ENCODE data around the gene TNNI3K.

The TNNI3K gene

DNA sequence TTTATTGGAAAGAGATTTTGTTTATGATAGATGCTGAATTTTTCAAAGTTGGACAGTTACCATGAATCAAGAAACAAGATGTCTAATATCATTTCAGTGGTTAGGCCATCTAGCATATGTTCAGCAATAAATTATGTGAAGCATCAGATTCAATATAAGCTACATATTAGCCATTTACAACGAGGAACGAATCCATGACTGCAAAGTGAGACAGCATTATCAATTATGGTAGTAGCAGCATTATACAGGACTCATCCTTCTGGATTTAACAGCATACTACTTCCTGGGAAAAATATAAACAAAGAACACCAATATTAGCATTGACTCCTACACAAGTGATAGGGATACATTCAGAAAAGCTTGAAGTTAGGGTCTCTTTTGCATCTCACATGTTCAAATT lies 218.1 kb downstream of the TNNI3K start:
- no peak for DNase-seq

DNA sequence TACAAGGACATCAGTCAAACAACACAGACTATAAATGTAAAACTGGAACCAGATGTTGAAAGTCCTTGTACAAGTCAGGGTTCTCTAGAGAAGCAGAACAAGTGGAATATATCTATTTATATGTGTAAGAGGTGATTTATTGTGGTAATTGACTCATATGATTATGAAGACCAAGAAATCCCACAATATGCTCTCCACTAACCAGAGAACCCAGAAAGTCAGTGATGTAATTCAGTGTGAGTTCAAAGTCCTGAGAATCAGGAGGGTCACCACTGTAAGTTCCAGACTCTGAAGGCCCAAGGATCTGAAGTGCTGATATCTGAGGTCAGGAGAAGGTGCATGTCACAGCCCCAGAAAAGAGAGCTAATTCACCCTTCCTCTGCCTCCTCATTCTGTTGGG lies 220.2 kb downstream of the TNNI3K start:
- DNase-seq = no peak

DNA sequence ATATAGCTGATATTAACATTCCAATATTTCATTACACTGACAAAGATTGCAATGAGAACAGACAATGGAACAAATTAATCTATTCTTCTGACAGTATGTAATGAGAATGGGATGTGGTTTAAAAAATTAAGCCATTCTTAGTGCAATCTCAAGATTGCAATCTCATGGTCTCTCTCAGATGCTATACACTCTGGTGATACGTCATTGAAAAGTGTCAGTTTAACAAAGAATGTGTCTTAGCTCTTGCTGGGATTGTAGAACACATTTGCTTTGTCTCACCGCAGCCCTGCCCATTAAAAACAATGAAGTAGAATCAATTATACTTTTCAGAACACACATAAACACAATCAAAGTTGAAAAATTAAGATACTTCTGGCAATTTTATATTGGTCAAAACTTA lies 222.1 kb downstream of the TNNI3K start:
- no peak for DNase-seq

DNA sequence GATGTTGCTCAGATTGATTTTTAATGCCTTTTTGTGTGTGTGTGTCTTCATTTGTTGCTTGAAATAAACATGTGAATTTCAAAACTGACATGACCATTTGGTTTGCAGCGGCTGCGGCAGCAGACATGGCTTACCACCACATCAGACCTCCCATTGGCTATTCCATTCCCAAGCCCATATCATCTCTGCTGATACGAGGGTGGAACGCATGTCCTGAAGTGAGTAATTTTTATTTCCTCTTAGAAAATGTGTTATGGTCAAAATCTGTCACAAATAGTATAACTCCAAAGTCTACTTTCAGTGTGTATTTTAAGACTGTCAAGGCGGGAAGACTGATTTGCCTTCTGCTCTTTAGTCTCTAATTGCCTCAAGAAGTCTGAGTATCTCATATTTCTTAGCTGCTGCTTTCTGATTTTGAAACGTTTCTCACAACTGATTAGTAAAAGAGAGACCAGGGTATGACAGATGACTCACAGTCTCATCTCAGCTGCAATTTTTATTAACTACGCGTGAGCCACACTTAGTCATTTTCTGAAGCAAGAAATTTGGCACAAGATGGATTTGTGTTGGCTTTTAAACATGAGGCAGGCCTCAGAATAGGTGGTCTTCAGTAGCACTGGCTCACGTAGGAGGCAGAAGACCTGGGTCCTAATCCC lies 228.3 kb downstream of the TNNI3K start:
- DNase-seq = no peak

DNA sequence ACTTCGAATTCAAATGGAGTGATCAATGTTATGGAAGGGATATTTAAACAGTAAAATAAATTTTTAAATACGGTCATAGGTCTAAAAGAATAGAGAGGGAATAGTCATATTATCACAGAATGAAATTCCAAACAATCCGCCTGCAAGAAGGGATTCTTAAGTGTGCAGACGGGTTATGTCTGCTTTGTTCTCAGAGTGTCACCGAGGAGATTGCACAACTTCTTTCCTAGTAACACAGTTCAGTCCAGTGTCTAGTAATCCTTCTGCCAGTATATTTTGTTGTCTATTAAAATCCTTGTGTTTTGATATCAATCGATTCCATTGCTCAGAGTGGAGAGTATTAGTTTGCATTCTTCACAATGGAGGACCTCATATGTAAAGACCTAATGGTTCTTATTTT lies 228.8 kb downstream of the TNNI3K start:
- no peak for DNase-seq

DNA sequence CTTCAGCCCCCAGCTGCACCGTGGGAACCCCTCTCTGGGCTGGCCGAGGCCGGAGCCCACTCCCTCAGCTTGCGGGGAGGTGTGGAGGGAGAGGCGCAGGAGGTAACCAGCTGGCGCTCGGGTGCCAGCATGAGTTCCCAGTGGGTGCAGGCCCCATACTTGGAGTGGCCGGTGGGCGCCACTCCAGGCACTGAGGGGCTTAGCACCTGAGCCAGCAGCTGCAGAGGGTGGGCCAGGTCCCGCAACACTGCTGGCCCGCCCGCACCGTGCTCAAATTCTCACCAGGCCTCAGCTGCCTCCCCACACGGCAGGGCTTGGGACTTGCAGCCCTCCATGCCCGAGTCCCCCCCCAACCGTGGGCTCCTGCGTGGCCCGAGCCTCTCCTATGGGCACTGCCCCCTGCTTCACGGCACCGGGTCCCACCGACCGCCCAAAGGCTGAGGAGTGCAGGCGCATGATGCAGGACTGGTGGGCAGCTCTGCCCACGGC lies 230.1 kb downstream of the TNNI3K start:
- DNase-seq = no peak

DNA sequence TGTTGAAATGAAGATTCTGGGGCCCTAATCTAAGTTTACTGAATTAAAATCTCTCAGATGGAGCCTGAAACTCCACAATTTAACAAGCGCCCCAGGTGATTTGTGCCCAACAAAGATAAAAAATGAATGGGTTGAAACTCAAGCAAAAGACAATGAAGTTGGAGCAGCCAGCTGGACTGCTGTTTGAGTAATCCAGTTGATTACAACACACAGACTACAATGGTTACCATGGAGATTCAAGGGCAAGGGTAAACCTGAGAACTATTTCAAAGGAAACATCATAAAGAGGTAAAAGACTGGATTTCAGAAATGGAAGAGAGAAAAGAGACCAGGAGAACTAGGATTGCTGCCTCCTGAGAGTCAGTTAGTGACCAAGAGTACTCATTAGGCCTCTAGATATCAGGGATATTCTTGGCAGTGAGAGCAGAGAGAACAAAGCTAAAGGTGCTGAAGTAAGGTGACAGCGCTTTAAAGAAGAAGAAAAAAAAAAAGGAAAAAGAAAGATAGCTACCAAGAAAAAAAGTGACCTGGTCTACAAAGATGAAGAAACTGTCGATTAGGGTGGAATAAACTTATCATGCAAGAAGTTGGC lies 232.7 kb downstream of the TNNI3K start:
- no peak for DNase-seq

DNA sequence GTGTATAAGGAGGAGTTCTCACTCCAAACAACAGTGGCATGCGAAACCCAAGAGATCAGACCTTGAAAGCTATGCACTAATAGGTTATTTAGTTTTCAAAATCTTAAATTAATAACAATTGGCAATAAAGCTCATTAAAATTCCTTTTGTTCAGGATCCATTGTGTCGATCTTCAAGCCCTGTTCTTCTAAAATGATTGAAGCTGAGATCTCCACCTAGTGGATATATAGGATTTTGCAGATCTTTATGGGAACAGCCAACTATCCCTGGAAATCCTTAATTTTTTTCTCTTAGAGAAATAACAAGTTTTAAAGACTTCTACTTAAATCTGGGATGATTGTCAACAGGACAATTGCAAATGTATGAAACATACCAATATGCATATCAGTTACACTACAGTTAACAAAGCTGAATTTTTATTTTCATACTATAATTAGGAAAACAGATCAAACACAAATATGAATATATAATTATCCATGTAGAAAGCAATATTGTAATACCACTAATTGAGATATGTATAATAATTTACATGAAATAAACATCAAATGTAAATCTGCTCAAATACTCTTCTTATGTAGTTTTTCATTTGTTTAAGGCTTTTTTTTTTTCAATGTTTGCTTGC lies 233.9 kb downstream of the TNNI3K start:
- DNase-seq = no peak

DNA sequence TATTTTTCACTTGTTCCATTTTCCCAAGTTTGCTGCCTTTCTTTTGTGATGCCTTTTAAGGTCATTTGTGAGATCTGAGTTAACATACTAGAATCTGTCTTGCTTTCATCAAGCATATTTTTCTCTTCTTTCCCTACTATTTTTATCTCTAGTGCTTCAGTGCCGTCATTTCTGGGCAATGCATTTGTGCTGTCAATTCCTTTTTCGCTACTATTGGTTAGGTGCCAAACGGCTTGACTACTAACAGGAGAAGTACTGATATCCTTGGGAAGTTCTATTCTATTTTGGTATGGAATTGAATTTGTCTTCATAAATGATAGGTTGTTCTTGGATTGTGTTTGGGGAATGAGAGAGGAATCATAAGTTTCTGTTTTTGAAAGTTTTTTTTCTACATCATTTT lies 235.1 kb downstream of the TNNI3K start:
- DNase-seq = no peak

DNA sequence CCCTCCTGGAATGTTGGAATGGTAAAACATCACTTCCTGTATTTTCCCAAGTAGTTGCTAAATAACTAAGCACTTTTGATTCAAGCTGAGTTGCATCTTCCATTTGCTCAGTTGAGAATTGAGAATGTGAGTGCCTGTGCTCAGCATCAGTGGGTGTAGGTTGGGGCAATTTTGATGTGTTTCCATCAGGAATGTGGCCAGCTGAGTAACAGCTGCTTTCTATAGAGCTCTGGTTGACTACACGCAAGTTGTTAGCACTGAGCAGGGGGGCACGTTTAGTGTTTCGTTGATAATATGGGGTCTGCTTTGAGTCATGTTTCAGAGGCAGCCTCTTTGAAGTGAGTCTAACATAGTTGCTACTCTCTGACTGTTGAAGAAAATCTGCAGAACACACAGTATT lies 235.7 kb downstream of the TNNI3K start:
- no peak for DNase-seq

DNA sequence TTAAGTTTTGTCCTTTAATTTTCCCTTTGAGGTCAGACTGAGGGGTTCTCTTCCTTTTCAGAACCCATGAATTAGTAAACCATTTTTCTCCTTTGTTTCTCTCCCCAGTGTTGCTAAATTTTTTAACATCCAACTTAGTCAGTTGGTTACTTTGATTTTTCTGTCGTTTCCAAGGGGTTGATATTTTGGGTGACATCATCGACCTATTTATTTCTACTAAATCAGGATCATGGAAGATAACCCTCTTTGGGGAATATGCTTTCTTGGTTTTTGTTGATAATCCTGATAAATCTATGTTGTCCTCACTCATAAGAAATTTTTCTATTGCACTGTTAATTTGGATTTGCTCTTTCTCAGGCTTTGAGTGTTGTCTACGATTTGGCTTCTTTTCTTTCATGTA lies 236.3 kb downstream of the TNNI3K start:
- DNase-seq = no peak

DNA sequence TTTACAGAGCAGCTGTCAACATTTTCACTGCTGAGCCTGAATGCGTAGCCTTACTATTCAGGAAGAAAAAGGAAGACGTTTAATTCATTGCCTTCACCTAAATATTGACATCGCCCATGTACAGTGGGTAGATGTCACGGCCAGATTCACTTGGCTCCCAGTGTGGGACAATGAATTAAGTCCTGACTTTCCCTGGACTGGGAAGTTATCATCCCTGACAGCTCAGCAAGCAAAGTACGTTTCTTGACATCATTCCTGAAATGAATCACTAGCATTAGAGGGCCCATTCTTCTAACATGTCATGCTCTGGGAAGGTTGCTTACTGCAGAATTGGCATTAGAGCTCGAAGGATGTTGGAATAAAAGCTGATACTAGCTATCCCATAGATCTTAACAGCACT lies 239.4 kb downstream of the TNNI3K start:
- DNase-seq = no peak

DNA sequence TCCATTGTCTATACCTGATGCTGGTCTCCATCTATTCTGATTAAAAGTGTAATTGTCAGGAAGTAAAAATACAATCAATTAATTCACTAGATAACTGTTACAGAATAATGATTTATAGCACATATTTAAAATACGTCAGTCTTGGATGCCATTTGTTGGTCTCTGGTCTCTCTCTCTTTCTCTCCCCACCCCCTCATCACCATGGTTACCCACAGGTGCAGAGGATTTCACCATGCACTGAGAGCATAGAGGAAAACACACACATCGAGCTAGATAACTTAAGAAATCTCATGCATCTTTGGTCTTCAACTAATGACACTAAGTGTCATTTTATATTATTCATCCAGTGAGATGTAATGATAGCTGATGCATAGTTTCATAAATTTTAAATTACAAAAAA lies 243.8 kb downstream of the TNNI3K start:
- DNase-seq = no peak

DNA sequence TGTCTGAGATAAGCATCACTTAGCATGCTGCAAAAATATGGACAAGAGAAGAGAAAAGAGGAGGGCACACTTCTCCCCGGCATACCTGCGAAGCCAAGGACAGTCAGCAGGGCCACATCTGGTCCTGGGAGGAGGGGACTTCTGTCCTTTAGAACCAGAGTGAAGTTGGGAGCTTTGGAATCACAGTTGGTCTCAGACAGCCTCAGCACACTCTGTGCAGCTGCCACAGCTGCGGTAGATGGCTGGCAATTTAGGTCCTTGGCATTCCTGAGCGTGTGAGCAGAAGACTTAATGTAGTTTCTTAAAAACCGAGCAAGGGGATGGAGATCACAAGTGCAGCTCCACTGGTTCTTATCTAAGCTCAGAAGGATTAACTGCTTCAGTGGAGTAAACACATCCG lies 244.9 kb downstream of the TNNI3K start:
- no peak for DNase-seq

DNA sequence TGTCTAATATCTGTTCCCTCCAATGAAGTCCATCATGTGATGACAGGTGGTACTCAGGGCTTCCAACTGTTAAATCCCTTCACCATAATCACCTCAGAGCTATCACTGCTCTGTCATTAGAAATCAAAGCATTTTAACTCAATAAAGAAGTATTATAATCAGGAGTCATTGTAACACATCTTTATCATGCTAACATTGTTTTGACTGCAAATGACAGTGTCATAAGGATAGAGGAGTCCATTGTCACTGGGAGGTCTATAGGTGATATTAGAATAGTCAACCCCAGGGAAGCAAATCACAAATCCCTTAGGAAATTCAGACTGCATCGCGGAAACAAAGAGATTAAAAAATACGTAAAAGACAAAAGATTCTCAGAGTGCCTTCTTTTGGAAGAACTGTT lies 246.4 kb downstream of the TNNI3K start:
- DNase-seq = no peak

DNA sequence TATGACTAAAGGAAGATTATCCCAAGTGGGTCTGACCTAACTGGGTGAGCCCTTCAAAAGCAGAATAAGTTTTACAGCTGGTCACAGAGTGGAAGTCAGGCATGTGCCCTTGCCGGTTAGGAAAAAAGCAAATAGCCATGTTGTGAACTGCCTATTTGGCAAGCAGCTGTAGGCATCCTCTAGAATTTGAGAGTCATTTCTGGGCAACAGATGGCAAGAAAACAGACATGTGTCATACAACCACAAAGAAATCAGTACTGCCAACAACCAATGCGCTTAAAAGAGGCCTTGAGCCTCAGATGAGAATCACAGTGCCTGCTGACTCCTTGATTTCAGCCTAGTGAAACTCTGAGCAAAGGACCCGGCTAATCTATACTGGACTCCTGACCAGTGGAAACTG lies 250.4 kb downstream of the TNNI3K start:
- no peak for DNase-seq

DNA sequence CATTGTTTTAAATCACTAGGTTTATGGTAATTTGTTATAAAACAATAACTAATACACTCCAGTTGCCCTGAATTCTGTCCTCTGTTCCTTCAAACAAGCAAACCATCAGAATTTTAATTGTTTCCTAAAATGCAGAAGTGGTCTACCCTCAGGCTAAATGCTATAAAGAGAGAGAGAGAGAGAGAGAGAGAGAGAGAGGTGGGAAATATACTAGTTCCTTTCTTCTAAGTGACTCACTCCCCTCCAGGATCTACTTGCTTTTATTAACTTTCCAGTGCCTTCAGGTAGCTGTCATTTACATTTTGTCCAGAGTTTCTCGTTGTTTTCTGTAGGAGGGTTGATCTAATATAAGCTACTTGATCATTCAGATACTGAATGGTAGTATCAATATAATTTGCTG lies 250.8 kb downstream of the TNNI3K start:
- DNase-seq = no peak

DNA sequence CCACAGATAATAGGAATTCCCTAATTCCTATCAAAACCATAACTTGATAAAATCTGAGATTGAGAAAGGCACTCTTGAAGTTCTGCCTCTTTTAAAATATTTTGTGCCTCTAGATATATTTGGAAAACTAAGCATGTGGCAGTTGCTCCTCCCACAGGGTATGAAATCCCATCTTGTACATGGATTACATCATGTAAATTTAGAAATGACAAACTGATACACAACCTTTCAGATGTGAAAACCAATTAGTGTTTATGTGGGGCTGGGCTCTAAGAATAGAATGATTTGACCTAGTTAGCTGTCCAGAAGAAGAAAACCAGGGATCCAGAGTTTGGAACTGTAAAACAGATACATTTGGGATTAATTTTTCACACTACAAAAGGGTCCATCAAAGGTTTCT lies 261.5 kb downstream of the TNNI3K start:
- no peak for DNase-seq

DNA sequence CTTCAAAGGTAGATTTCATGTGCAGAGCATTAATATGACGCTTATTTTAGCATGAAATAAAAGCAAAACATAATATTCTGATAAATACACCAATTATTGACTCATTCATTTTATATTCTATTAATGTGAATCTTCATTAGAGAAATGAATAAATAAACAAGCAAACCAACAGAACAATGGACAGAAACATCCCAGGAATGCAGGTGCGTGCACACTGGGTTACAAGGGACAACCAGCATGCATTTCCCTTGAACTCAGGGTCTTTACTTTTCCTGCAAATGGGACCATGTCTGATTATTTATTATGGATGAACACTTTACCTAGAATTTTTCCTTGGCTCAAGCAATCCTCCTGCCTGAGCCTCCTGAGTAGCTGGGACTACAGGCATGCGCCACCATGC lies 263.7 kb downstream of the TNNI3K start:
- no peak for DNase-seq

DNA sequence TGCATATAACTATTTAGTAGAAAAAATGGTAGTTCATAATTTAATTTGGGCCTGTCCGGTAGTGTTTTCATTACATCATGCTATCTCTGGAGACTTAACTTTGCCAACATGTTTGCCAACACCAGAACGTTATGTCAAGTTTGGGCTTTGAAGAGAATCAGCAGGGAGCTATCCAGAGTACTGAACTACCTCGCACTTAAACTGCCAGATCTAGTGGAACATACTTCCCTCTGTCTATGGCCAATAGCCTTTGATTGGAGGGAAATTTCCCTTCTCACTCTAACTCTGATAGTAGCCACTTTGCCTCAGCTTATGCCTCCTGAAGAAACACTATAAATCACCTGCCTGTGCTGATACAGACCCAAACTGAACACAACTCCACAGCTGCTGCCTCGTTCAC lies 267.2 kb downstream of the TNNI3K start:
- DNase-seq = no peak

DNA sequence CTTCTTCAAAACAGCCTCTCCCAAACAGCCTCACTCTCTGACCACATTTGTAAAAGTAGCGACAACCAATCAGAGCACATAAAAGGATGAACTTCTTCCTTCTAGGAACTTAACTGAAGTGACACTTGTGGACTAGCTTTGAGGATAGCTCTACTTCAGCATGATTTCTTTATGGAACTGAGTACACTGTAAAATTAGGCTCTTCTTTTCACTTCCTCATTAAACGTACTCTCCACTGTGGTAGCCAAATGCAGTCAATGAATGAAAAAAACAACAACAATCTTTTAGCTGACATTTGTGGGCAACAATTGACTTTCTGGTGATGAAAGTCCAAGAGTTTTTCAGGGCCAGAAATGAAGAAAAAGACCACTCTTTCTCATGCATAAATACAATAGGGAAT lies 267.7 kb downstream of the TNNI3K start:
- no peak for DNase-seq

DNA sequence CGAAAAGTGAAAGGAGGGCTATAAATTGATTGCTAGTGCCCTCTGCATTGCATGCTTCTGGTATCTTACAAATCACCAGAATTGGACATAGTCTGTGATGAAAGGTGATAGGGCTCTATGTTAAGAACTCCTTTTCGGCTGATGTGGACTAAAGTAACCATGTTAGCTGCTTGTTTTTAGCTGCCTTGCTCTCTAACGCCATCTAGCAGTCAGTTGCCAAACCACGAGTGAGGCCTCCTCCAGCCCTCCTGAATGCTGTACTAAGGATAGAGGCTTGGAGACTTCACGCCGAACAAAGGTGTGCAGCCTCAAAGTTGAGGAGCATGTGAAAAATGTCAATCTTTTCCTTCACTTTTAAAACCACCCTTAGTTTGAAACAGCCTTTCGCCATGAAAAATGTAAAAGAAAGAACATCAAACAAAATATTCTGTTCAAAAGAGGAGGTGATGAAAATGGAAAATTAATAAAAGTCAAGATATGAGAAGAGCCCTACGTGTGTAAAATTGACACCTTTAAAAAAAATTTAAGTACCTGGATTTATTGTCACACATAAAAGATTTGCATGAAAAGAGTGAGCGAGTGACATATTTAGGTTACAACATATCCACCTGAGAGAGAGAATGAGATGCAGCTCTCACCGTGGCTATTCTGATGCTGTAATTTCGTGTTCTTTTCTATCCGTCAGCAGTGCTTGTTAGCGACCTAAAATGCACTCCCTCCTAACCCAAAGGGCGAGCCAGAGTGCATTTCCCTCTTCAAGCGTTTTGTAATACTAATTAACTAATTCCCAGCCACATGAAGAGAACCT lies 269.1 kb downstream of the TNNI3K start:
- no peak for DNase-seq

DNA sequence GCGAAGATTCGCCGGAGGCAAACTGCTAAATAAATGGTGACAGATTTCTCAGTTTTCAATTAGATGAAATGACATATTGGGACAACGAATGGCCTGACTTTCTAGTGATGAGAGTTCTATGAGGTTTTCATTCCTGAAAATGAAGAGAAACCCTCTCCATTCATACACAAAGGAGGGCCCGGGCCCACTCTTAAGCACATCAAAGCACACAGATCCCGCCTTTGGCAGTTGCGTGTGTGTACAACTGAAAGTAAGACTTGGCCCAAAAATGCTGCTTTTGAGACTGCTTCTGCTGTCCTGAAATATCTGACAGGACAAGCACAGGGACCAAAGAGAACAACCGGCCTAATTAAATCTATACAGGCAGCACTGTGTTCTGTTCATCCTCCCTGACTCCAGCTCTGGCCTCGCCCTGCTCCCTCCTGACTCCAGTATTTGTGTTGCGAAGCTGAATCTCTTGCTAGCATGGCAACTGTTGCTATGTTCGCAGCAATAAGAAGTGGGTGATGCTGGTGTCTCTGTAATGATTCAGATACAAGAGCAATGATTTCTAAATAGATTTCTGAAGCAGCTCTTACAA lies 269.8 kb downstream of the TNNI3K start:
- DNase-seq = no peak

All from activated CD4-positive, CD25-positive, alpha-beta regulatory T cell treated with anti-CD3 and anti-CD28 coated beads, Interleukin-2, amount 50 U/mL, for 72 hours (primary cell).